ENCODE results near the gene SOX30. TPM values are rescaled to one million over a fixed set of nuclear protein-coding genes. Genes with fewer than 3 reads are reported as not detected.

The SOX30 gene
- total RNA-seq, 1 donor from 2014 or later: not detected

- H3K36me3 ChIP-seq (ENCODE audit: control insufficient read depth, insufficient read depth, low read length): no peaks in the 10 kb centered on the region
- DNase-seq (ENCODE audit: low read depth): no peak
- H3K27me3 ChIP-seq (ENCODE audit: control insufficient read depth, insufficient read depth, low read length): no peaks in the 10 kb centered on the region
- no peak for TF ChIP-seq CTCF (IDR thresholded peaks at IDR 0.05; ENCODE audit: insufficient read depth, low read length, severe bottlenecking)
- H3K4me3 ChIP-seq (ENCODE audit: low read depth, low read length): no peak overlapping the region
- FAIRE-seq: no peak
Observed at GRCh38 chr5:157613385-157614245, 38.6 kb downstream of the SOX30 start.

GRCh38 chr5:157612581-157612980, 39.7 kb downstream of the SOX30 start:
- no peak for TF ChIP-seq CTCF (IDR thresholded peaks at IDR 0.05; ENCODE audit: insufficient read depth, low read length, severe bottlenecking)

GRCh38 chr5:157611571-157612476, 40.4 kb downstream of the SOX30 start:
- peak; percentile 83 for FAIRE-seq
- no peak for TF ChIP-seq CTCF (IDR thresholded peaks at IDR 0.05; ENCODE audit: insufficient read depth, low read length, severe bottlenecking)
- no peak overlapping the region for H3K4me3 ChIP-seq (ENCODE audit: low read depth, low read length)
- no peaks in the 10 kb centered on the region for H3K36me3 ChIP-seq (ENCODE audit: control insufficient read depth, insufficient read depth, low read length)
- peak; percentile 85 for DNase-seq (ENCODE audit: low read depth)
- H3K27me3 ChIP-seq (ENCODE audit: control insufficient read depth, insufficient read depth, low read length): no peaks in the 10 kb centered on the region

More at GRCh38 chr5:157612581-157612980, 39.7 kb downstream of the SOX30 start:
- DNase-seq (ENCODE audit: low read depth) (no peak), FAIRE-seq (no peak)
- no peaks in the 10 kb centered on the region for H3K36me3 ChIP-seq (ENCODE audit: control insufficient read depth, insufficient read depth, low read length)
- no peak overlapping the region for H3K4me3 ChIP-seq (ENCODE audit: low read depth, low read length)
- H3K27me3 ChIP-seq (ENCODE audit: control insufficient read depth, insufficient read depth, low read length): no peaks in the 10 kb centered on the region

GRCh38 chr5:157610990-157611389, 41.2 kb downstream of the SOX30 start:
- FAIRE-seq (no peak), DNase-seq (ENCODE audit: low read depth) (no peak)
- Histone ChIP-seq H3K4me3 (ENCODE audit: low read depth, low read length) (no peak overlapping the region), H3K27me3 (ENCODE audit: control insufficient read depth, insufficient read depth, low read length) (no peaks in the 10 kb centered on the region), H3K36me3 (ENCODE audit: control insufficient read depth, insufficient read depth, low read length) (no peaks in the 10 kb centered on the region)
- TF ChIP-seq CTCF (IDR thresholded peaks at IDR 0.05; ENCODE audit: insufficient read depth, low read length, severe bottlenecking): no peak

GRCh38 chr5:157608972-157609565, 43.2 kb downstream of the SOX30 start:
- Histone ChIP-seq H3K36me3 (ENCODE audit: control insufficient read depth, insufficient read depth, low read length) (no peaks in the 10 kb centered on the region), H3K27me3 (ENCODE audit: control insufficient read depth, insufficient read depth, low read length) (no peaks in the 10 kb centered on the region), H3K4me3 (ENCODE audit: low read depth, low read length) (no peak overlapping the region)
- FAIRE-seq (no peak), DNase-seq (ENCODE audit: low read depth) (no peak)
- TF ChIP-seq CTCF (IDR thresholded peaks at IDR 0.05; ENCODE audit: insufficient read depth, low read length, severe bottlenecking): no peak
